PC-3 (cell line): ENCODE measurements around the gene SEC31A. TPM values are rescaled to one million over a fixed set of nuclear protein-coding genes. Genes with fewer than 3 reads are reported as not detected.

ENCODE experiments used
- ATAC-seq: fragments of 200-7000 bp; cut with Tn5 transposase; 2 replicates; pipeline ENCODE4 v1.9.1; 2020; ENCODE audit warnings: mild to moderate bottlenecking, moderate library complexity
- BruUV-seq: library from RNA; stranded (reverse); fragments of 400-500 nt; replicated peaks from 2 replicates; lab custom pipeline; 2021; lab: Mats Ljungman, UMichigan
- CTCF ChIA-PET: fragments of 300-600 bp; sonication (Branson Sonifier 250); formaldehyde crosslinking; loops from one replicate; lab custom pipeline; 2022; ENCODE audit warnings: antibody characterized with exemption; lab: Charles Lee
- POLR2A ChIA-PET: fragments of 300-600 bp; sonication (Branson Sonifier 250); formaldehyde crosslinking; loops from one replicate; lab custom pipeline; 2022; ENCODE audit warnings: antibody characterized with exemption; ENCODE audit not compliant: unreplicated experiment; lab: Charles Lee
- DNase-seq: peaks from one replicate; pipeline ENCODE4 v3.0.0-alpha.2; 2015
- H2AFZ ChIP-seq: fragments of 300-600 bp; sonication (generic); 2 replicates; pipeline ENCODE4 v1.6.0; 2016; ENCODE audit warnings: antibody characterized with exemption, low read length
- H3F3A ChIP-seq: fragments of 300-600 bp; sonication (generic); one replicate; pipeline ENCODE4 v1.6.0; 2017; ENCODE audit warnings: antibody characterized with exemption, low read length, control low read depth, mild to moderate bottlenecking; ENCODE audit not compliant: unreplicated experiment
- H3K27ac ChIP-seq: fragments of 300-600 bp; sonication (generic); 2 replicates; pipeline ENCODE4 v1.5.1; 2016; ENCODE audit warnings: mild to moderate bottlenecking, low read length
- H3K27me3 ChIP-seq: fragments of 300-600 bp; sonication (generic); 2 replicates; pipeline ENCODE4 v1.6.1; 2016; ENCODE audit warnings: low read length, mixed read lengths
- H3K36me3 ChIP-seq: fragments of 300-600 bp; sonication (generic); 2 replicates; pipeline ENCODE4 v1.6.1; 2016; ENCODE audit warnings: low read depth, mixed run types, low read length, mixed read lengths
- H3K4me1 ChIP-seq: fragments of 300-600 bp; sonication (generic); 2 replicates; pipeline ENCODE4 v1.5.1; 2016; ENCODE audit warnings: low read length; ENCODE audit not compliant: insufficient read depth
- H3K4me2 ChIP-seq: fragments of 300-600 bp; sonication (generic); 2 replicates; pipeline ENCODE4 v1.6.0; 2016; ENCODE audit warnings: low read length
- H3K4me3 ChIP-seq: fragments of 300-600 bp; sonication (generic); 2 replicates; pipeline ENCODE4 v1.5.1; 2016; ENCODE audit warnings: mild to moderate bottlenecking, low read length, mixed read lengths
- H3K79me2 ChIP-seq: fragments of 300-600 bp; sonication (generic); 2 replicates; pipeline ENCODE4 v1.6.1; 2017; ENCODE audit warnings: low read length, mixed read lengths
- H3K9ac ChIP-seq: fragments of 300-600 bp; sonication (generic); 2 replicates; pipeline ENCODE4 v1.6.0; 2016; ENCODE audit warnings: mild to moderate bottlenecking, low read length
- H3K9me2 ChIP-seq: fragments of 300-600 bp; sonication (generic); replicated peaks from 2 replicates; pipeline ENCODE4 v1.6.1; 2016; ENCODE audit warnings: mixed run types, low read length, mixed read lengths
- H3K9me3 ChIP-seq: fragments of 300-600 bp; sonication (generic); 2 replicates; pipeline ENCODE4 v1.6.1; 2016; ENCODE audit warnings: low read length, mixed read lengths
- H4K20me1 ChIP-seq: fragments of 300-600 bp; sonication (generic); 2 replicates; pipeline ENCODE4 v1.6.1; 2016; ENCODE audit warnings: low read length, mixed read lengths
- CTCF ChIP-seq: fragments of 300-600 bp; sonication (generic); conservative IDR thresholded peaks from 2 replicates; pipeline ENCODE4 v1.5.1; 2017; ENCODE audit warnings: antibody characterized with exemption, low read depth, mild to moderate bottlenecking, low read length
- EZH2 ChIP-seq: fragments of 300-600 bp; sonication (generic); IDR thresholded peaks from one replicate; pipeline ENCODE4 v1.6.1; 2017; ENCODE audit warnings: antibody characterized with exemption, mild to moderate bottlenecking, low read length; ENCODE audit not compliant: unreplicated experiment
- EZH2phosphoT487 ChIP-seq: fragments of 300-600 bp; sonication (generic); IDR thresholded peaks from 2 replicates; pipeline ENCODE4 v1.6.1; 2018; ENCODE audit warnings: mild to moderate bottlenecking, antibody characterized with exemption, low read length, borderline replicate concordance
- intact Hi-C: fragments of 100-400 bp; cut with micrococcal nuclease; formaldehyde crosslinking; loops from 2 replicates; pipeline ENCODE4 v1.9.0; 2023
- total RNA-seq: library from RNA; depleted of rRNA; stranded (reverse); fragments of >200 nt; gene quantifications from 2 replicates; pipeline ENCODE4 v1.2.3, GENCODE V29; 2014

Gene SEC31A
- total RNA-seq, 1 experiment from 2014 or later: 47.4 TPM

- no peaks in the 10 kb centered on the region for H3K4me1 ChIP-seq
- intact Hi-C loops: no loop called here
- no peaks in the 10 kb centered on the region for H3K9me2 ChIP-seq
- H3K9me3 ChIP-seq: no peaks in the 10 kb centered on the region
- H3K4me2 ChIP-seq: no peak overlapping the region
- peaks cover 47% of the 10 kb centered on the region for H3K36me3 ChIP-seq
- no peaks in the 10 kb centered on the region for H3K79me2 ChIP-seq
- no peak overlapping the region for H3K27ac ChIP-seq
- DNase-seq (peak; percentile 2), ATAC-seq (peak; percentile 35; the same call in 1 of the 2 replicates)
- no peaks in the 10 kb centered on the region for H4K20me1 ChIP-seq
- no peaks in the 10 kb centered on the region for H3F3A ChIP-seq
- H3K9ac ChIP-seq: no peak overlapping the region
- TF ChIP-seq CTCF (no peak), EZH2phosphoT487 (no peak), EZH2 (no peak)
- H3K4me3 ChIP-seq: no peak overlapping the region
- ChIA-PET CTCF (no interaction called here), POLR2A (no interaction called here)
- BruUV-seq: no TSS peak
- H2AFZ ChIP-seq: no peak overlapping the region
- H3K27me3 ChIP-seq: no peaks in the 10 kb centered on the region
Observed at GRCh38 chr4:82852751-82853285, 38.1 kb downstream of the SEC31A start.

- DNase-seq: peak; percentile 60
- CTCF ChIA-PET: interaction anchor here (0.7 kb wide), 1 partner anchor 60 kb away, joined by 3 read pairs; no protein-coding TSS in a partner anchor
- no peaks in the 10 kb centered on the region for H4K20me1 ChIP-seq
- no peaks in the 10 kb centered on the region for H3K4me1 ChIP-seq
- H3K9ac ChIP-seq: no peak overlapping the region
- no peaks in the 10 kb centered on the region for H3K9me2 ChIP-seq
- H3F3A ChIP-seq: no peaks in the 10 kb centered on the region
- TF ChIP-seq EZH2 (no peak), CTCF (peak; percentile 56), EZH2phosphoT487 (no peak)
- no peak overlapping the region for H2AFZ ChIP-seq
- POLR2A ChIA-PET: no interaction called here
- no peaks in the 10 kb centered on the region for H3K9me3 ChIP-seq
- H3K36me3 ChIP-seq: peaks cover 43% of the 10 kb centered on the region
- no peak overlapping the region for H3K4me3 ChIP-seq
- no peak overlapping the region for H3K27ac ChIP-seq
- no peaks in the 10 kb centered on the region for H3K79me2 ChIP-seq
- BruUV-seq: no TSS peak
- no peaks in the 10 kb centered on the region for H3K27me3 ChIP-seq
- no peak overlapping the region for H3K4me2 ChIP-seq
- ATAC-seq: peak; percentile 49; the same call in 1 of the 2 replicates
- intact Hi-C loops: no loop called here
Observed at GRCh38 chr4:82851885-82852750, 38.8 kb downstream of the SEC31A start.

- Histone ChIP-seq H3K4me2 (no peak overlapping the region), H3K9me2 (no peaks in the 10 kb centered on the region), H3K27ac (no peak overlapping the region), H3K79me2 (no peaks in the 10 kb centered on the region), H3K27me3 (no peaks in the 10 kb centered on the region), H3K4me1 (no peaks in the 10 kb centered on the region), H3K36me3 (peaks cover 39% of the 10 kb centered on the region), H3F3A (no peaks in the 10 kb centered on the region), H4K20me1 (no peaks in the 10 kb centered on the region), H3K9me3 (no peaks in the 10 kb centered on the region), H3K9ac (no peak overlapping the region), H2AFZ (no peak overlapping the region), H3K4me3 (no peak overlapping the region)
- intact Hi-C loops: no loop called here
- DNase-seq (no peak), ATAC-seq (no peak)
- ChIA-PET POLR2A (no interaction called here), CTCF (no interaction called here)
- BruUV-seq: no TSS peak
- TF ChIP-seq EZH2phosphoT487: no peak
- TF ChIP-seq CTCF: no peak
- no peak for TF ChIP-seq EZH2
Observed at GRCh38 chr4:82851318-82851717, 39.6 kb downstream of the SEC31A start.
